ENCODE data around the gene CUL2. TPM values are rescaled to one million over a fixed set of nuclear protein-coding genes. Genes with fewer than 3 reads are reported as not detected.

CUL2 gene
- 14.2 and 18.4 TPM in 2 replicates for total RNA-seq

GRCh38 chr10:35090162-35090954 is at the start of gene CUL2:
Gene CUL2 (minus strand): TSS chr10:35090341. CDS start chr10:35071317, 19,024 bp downstream.

GRCh38 chr10:35126530-35127288 is 36.6 kb upstream of the CUL2 start, which contains the start of gene CREM:
Gene CREM (plus strand): TSS chr10:35126846. CDS start chr10:35137836, 10,990 bp downstream.

Other genes starting within 250 kb of the CUL2 start
- gene CREM, start 36.5 kb upstream of the CUL2 start, total RNA-seq: 19.5 and 27.7 TPM in 2 replicates
- gene CCNY, start 246.2 kb upstream of the CUL2 start, total RNA-seq: 28.2 and 33.7 TPM in 2 replicates